SK-N-MC (cell line): ENCODE results near the gene STRN4.

Experiments
- DNase-seq: peaks from one replicate; pipeline ENCODE4 v3.0.0-alpha.2; 2011; ENCODE audit warnings: low read depth, low spot score
- H3K27ac ChIP-seq: fragments of 200-600 bp; sonication (generic); 2 replicates; pipeline ENCODE4 v1.5.1; 2016; ENCODE audit warnings: mixed run types
- H3K36me3 ChIP-seq: fragments of 200-600 bp; sonication (generic); 2 replicates; pipeline ENCODE4 v1.6.1; 2017; ENCODE audit warnings: antibody characterized with exemption, low read length, mixed read lengths; ENCODE audit not compliant: insufficient read depth
- H3K4me3 ChIP-seq: fragments of 200-600 bp; sonication (generic); 2 replicates; pipeline ENCODE4 v1.5.1; 2016
- H3K9ac ChIP-seq: fragments of 200-600 bp; sonication (generic); 2 replicates; pipeline ENCODE4 v1.8.0; 2017; ENCODE audit warnings: mixed run types, mixed read lengths; ENCODE audit not compliant: insufficient read length
- H3K9me3 ChIP-seq: fragments of 200-600 bp; sonication (generic); 2 replicates; pipeline ENCODE4 v1.6.1; 2017; ENCODE audit warnings: low read depth, mild to moderate bottlenecking, antibody characterized with exemption, low read length, moderate library complexity, mixed read lengths
- EZH2 ChIP-seq: fragments of 200-600 bp; sonication (generic); IDR thresholded peaks from one replicate; pipeline ENCODE4 v1.6.1; 2017; ENCODE audit warnings: antibody characterized with exemption
- FOXP2 ChIP-seq: optimal IDR thresholded peaks from 2 replicates; pipeline ENCODE3; 2011; ENCODE audit warnings: mild to moderate bottlenecking, moderate library complexity; ENCODE audit not compliant: insufficient read depth; ENCODE audit errors: extremely low read length, control extremely low read depth
- POLR2AphosphoS5 ChIP-seq: IDR thresholded peaks from 2 replicates; pipeline ENCODE4 v1.6.1; 2012; ENCODE audit warnings: mild to moderate bottlenecking, low read depth, low read length, borderline replicate concordance

STRN4 gene

DNA sequence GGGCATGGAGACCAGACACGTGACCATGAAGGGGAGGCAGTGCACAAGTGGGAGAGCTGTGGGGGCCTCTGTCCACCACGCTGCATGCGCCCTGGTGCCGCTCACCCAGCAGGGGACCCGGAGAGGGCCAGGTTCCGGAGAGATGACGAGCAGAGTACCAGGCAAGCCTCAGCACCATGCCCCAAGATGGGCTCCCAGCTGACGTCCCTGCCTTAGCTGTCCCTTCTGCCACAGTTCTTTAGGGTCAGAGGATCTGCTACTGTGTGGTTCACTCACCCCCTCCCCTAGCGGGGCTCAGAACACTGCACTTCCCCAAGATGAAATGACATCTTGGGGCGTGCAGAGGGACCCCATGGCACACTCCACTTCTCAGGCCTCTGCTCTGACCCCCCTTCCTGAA is 19.7 kb downstream of the STRN4 start:
- Histone ChIP-seq H3K9ac (no peak overlapping the region), H3K9me3 (no peaks in the 10 kb centered on the region), H3K4me3 (no peak overlapping the region), H3K36me3 (peaks cover 94% of the 10 kb centered on the region; the same call in 1 of the 2 replicates), H3K27ac (no peak overlapping the region)
- DNase-seq: no peak
- TF ChIP-seq EZH2: no peak
- TF ChIP-seq FOXP2: no peak
- TF ChIP-seq POLR2AphosphoS5: no peak

DNA sequence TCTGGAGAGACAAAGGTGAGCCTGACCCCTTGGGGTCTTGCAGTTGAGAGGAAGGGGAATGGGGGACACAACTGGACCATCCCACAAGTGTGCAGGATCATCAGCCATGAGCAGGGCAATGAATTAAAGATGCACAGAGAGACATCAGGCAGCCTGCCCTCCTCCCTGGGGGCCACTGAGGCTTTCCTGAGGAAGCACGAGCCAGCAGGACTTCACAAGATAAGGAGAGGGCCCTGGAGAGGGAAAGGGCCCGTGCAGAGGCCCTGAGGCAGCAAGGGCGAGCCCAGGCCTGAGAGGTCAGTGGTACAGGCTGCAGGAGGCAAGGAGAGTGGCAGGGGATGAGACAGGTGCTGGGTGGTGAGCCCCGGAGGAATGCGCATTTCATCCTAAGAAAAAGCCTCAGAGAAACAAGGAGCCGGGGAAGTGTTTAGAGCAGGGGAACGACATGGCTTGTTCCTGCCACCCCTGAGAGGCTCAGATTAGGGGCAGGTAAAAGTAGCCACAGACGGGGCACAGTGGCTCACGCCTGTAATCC is 20.3 kb downstream of the STRN4 start:
- TF ChIP-seq POLR2AphosphoS5 (no peak), FOXP2 (no peak), EZH2 (no peak)
- Histone ChIP-seq H3K9me3 (no peaks in the 10 kb centered on the region), H3K36me3 (peaks cover 94% of the 10 kb centered on the region; the same call in 1 of the 2 replicates), H3K27ac (no peak overlapping the region), H3K4me3 (no peak overlapping the region), H3K9ac (no peak overlapping the region)
- no peak for DNase-seq

DNA sequence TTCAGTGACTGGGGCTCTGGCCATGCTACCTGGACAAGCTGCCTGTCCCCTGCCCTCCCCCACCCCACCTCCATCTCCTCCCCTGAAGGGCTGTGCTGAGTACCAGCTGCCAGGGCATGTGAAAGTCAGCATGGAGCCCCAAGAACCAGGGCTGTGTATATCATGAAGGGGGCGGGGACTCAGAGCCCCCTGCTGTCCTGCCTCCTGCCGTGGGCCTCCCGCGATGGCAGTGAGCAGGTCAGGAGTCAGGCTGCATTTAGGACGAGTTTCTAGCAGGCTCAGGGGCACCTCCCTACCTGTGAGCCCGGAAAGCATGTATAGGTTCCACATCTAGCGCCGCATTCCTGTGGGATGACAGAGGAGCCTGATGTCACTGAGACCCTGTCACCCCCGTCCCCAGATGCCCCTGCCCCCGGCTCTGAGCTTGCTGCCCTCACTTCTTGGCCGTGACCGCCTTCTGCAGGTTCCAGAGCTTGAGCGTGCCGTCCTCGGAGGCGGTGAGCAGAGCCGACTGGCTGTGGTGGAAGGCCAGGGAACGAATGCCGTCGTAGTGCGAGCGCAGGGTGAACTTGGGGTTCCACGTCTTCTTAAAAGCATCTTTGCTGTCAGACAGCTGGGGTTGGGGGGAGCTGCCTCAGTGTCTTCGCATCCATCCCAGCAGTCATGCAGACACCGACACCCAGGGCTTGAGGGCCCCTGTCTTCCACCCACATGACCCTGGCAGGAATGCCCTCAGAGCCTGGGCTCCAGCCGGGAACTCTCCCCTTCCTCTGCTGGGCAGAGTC is 21.0 kb downstream of the STRN4 start:
- Histone ChIP-seq H3K4me3 (no peak overlapping the region), H3K9me3 (no peaks in the 10 kb centered on the region), H3K9ac (no peak overlapping the region), H3K27ac (no peak overlapping the region), H3K36me3 (peaks cover 94% of the 10 kb centered on the region; the same call in 1 of the 2 replicates)
- TF ChIP-seq FOXP2: no peak
- no peak for TF ChIP-seq POLR2AphosphoS5
- no peak for TF ChIP-seq EZH2
- DNase-seq: no peak

DNA sequence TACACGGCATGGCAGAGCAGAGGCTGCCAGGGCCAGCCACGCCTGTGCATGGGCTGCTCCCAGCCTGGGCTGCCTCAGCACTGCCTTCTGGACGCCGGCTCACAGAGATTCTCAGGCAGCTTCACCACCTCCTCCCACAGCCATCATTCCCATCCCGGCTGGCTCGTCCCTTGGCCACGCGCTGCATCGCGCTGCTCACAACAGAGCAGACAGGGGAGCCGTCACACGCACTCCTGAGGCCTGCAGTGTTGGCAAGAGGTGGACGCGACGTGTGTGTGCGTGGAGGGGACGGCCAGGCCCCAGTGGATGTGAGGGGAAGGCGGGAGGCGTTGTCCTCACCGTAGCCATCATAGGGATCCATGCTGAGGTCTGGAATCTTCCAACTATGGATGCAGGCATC is 21.8 kb downstream of the STRN4 start:
- H3K27ac ChIP-seq: no peak overlapping the region
- no peak overlapping the region for H3K9ac ChIP-seq
- peaks cover 86% of the 10 kb centered on the region; the same call in 1 of the 2 replicates for H3K36me3 ChIP-seq
- TF ChIP-seq POLR2AphosphoS5 (no peak), EZH2 (no peak), FOXP2 (no peak)
- H3K9me3 ChIP-seq: no peaks in the 10 kb centered on the region
- no peak overlapping the region for H3K4me3 ChIP-seq
- no peak for DNase-seq

DNA sequence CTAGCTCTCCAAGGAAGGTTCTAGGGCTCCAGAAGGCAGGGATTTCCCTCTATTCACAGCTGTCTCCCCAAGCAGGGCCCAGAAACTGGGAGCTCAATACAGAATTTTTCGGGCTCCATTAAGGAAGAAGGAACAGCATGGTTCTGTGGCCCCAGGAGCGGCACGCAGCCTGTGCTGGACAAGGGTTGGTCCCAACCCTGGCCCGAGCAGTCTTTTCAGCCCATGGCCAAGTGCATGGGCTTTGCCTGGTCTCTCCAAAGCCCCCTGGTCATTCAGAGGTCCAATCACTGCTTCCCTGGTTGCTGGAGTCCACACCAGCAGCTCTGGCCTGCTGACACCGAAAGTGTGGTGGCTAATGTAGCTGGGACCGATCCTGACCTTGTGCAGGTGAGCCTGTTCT is 22.8 kb downstream of the STRN4 start:
- Histone ChIP-seq H3K9me3 (no peaks in the 10 kb centered on the region), H3K4me3 (no peak overlapping the region), H3K9ac (no peak overlapping the region), H3K27ac (no peak overlapping the region), H3K36me3 (peaks cover 76% of the 10 kb centered on the region; the same call in 1 of the 2 replicates)
- DNase-seq: no peak
- TF ChIP-seq POLR2AphosphoS5: no peak
- no peak for TF ChIP-seq EZH2
- TF ChIP-seq FOXP2: no peak

DNA sequence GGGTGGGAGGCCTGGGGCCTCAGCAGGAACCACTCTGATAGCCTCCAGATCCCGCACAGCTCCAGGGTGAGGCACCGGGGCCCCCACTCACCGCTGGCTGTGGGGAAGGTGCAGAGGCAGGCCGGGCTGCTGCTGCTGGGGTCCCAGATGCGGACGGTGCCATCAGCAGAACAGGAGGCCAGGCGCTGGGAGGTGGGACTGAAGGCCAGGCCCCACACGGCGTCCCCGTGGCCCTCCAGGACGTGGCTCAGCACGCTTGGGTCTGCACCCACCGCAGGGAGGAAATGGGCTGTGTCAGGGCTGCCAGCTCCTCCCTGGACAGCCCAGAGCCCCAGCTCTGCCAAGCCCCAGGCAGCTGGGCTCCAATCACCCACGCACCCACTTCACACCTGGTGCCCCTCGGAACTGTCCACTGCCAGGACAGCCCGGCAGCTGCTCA is 23.2 kb downstream of the STRN4 start:
- no peak overlapping the region for H3K9ac ChIP-seq
- no peak for DNase-seq
- no peak overlapping the region for H3K4me3 ChIP-seq
- peaks cover 72% of the 10 kb centered on the region; the same call in 1 of the 2 replicates for H3K36me3 ChIP-seq
- no peak overlapping the region for H3K27ac ChIP-seq
- no peaks in the 10 kb centered on the region for H3K9me3 ChIP-seq
- TF ChIP-seq FOXP2: no peak
- no peak for TF ChIP-seq EZH2
- TF ChIP-seq POLR2AphosphoS5: no peak

DNA sequence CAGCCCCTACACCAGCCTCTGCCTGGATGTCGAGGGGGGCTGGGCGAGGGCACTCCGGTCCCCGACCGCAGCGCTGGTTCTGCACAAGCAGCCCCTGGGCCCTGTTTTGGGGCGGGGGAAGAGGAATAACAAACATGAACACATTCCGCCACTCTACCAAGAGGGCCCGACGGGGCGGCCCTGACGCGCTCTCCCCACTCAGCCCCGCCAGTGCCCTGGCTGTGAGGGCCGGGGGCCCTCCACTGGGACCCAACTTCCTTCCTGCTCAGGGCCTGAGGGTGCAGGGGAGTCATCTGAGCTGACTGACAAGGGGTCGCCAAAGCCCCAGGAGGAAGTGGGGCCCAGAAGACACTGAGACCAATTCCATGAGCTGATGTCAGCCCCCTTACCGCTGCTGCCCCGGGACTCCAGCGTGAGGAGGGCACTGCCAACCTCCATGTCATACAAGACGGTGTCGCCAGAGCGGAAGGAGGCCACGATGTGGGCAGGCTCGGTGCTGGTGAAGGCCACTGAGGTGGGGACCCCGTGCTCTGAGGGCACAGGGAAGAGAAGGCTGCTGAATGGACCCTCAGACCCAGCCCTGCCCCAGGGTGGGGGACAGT is 23.7 kb downstream of the STRN4 start:
- H3K36me3 ChIP-seq: peaks cover 67% of the 10 kb centered on the region; the same call in 1 of the 2 replicates
- DNase-seq: no peak

DNA sequence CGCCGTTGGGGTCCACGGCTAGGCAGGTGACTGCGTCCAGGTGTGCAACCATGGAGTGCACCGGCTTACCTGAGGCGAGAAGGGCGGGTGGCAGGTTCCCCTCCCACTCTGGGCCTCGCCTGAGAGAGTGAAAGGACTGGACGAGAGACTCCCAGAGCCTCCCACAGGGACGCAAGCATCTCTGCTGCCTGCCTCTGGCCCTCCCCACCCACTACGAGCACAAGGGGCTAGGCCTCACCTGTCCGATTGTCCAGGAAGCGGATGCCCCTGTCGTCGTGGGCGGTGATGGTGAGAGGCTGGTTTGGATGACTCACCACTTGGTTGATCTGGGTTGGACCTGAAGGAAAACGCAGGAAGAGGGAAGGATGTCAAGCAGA is 24.3 kb downstream of the STRN4 start:
- Histone ChIP-seq H3K27ac (no peak overlapping the region), H3K36me3 (peaks cover 62% of the 10 kb centered on the region; the same call in 1 of the 2 replicates), H3K9me3 (no peaks in the 10 kb centered on the region), H3K4me3 (no peak overlapping the region), H3K9ac (no peak overlapping the region)
- TF ChIP-seq FOXP2 (no peak), EZH2 (no peak)
- no peak for DNase-seq

More for the DNA sequence above, 23.7 kb downstream of the STRN4 start:
- no peak overlapping the region for H3K27ac ChIP-seq
- TF ChIP-seq POLR2AphosphoS5: no peak
- TF ChIP-seq FOXP2: no peak
- no peak for TF ChIP-seq EZH2
- H3K4me3 ChIP-seq: no peak overlapping the region
- no peaks in the 10 kb centered on the region for H3K9me3 ChIP-seq
- H3K9ac ChIP-seq: no peak overlapping the region

DNA sequence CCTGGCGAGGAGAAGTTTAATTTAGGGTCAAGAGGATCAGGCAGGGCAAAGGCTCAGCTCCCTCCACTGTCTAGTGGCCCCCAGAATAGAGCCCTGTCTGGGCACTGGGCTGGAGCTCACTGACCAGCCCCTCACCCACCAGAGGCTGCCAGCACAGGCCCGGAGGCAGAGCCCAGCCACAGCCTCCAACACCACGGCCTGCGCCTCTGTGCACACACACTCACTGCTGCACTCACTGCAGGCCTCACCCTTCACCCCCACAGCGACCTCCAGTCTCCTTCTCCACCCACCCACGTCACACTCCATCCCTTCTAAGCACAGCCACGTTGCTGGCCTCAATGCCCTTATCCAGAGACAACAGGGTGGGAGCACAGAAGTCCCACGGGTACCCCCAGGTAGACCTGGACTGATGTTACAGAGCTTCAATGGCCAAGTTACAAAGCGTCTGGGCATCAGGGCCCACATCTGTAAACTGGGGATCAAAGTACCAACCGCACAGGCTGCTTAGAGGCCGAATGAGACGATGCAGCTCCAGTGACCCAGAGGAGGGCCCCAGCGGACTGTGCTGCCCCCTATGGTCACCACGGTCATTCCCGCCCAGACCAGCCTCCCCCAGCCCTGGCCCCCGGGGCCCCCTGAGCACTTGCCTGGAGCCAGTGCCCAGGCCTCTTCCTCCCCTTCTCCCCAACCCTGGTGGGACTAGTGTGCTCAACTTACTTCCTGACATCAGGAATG is 24.8 kb downstream of the STRN4 start:
- Histone ChIP-seq H3K9me3 (no peaks in the 10 kb centered on the region), H3K36me3 (peaks cover 56% of the 10 kb centered on the region; the same call in 1 of the 2 replicates), H3K27ac (no peak overlapping the region), H3K4me3 (no peak overlapping the region), H3K9ac (no peak overlapping the region)
- no peak for DNase-seq
- TF ChIP-seq EZH2 (no peak), POLR2AphosphoS5 (no peak), FOXP2 (no peak)
